Measurements from ENCODE around the gene RBCK1.

Gene RBCK1

GRCh38 chr20:431012-431904, 23.2 kb downstream of the RBCK1 start:
- no peak overlapping the region for H3K4me3 ChIP-seq (ENCODE audit: low read depth, low read length)
- DNase-seq (ENCODE audit: low read depth) = peak; percentile 71
- TF ChIP-seq, protein P1, sequence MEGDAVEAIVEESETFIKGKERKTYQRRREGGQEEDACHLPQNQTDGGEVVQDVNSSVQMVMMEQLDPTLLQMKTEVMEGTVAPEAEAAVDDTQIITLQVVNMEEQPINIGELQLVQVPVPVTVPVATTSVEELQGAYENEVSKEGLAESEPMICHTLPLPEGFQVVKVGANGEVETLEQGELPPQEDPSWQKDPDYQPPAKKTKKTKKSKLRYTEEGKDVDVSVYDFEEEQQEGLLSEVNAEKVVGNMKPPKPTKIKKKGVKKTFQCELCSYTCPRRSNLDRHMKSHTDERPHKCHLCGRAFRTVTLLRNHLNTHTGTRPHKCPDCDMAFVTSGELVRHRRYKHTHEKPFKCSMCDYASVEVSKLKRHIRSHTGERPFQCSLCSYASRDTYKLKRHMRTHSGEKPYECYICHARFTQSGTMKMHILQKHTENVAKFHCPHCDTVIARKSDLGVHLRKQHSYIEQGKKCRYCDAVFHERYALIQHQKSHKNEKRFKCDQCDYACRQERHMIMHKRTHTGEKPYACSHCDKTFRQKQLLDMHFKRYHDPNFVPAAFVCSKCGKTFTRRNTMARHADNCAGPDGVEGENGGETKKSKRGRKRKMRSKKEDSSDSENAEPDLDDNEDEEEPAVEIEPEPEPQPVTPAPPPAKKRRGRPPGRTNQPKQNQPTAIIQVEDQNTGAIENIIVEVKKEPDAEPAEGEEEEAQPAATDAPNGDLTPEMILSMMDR (IDR thresholded peaks at IDR 0.05; ENCODE audit: insufficient read depth, low read depth, low read length, missing control alignments) = peak; percentile 37

- no peak overlapping the region for H3K4me3 ChIP-seq (ENCODE audit: low read depth, low read length)
- DNase-seq (ENCODE audit: low read depth) = no peak
- TF ChIP-seq, protein P1 (IDR thresholded peaks at IDR 0.05; ENCODE audit: insufficient read depth, low read depth, low read length, missing control alignments) = no peak
Measured at GRCh38 chr20:432208-432607, 24.1 kb downstream of the RBCK1 start.

GRCh38 chr20:432677-433299, 24.7 kb downstream of the RBCK1 start:
- TF ChIP-seq, protein P1 (IDR thresholded peaks at IDR 0.05; ENCODE audit: insufficient read depth, low read depth, low read length, missing control alignments) = no peak
- H3K4me3 ChIP-seq (ENCODE audit: low read depth, low read length) = no peak overlapping the region
- DNase-seq (ENCODE audit: low read depth) = no peak

- DNase-seq (ENCODE audit: low read depth) = peak; percentile 89
- 0 out of 2 replicates have a peak overlapping the region, but pooled peaks have one; percentile 13 for H3K4me3 ChIP-seq (ENCODE audit: low read depth, low read length)
- TF ChIP-seq, protein P1 (IDR thresholded peaks at IDR 0.05; ENCODE audit: insufficient read depth, low read depth, low read length, missing control alignments) = no peak
Measured at GRCh38 chr20:433300-433975, 25.3 kb downstream of the RBCK1 start.

GRCh38 chr20:434221-434620, 26.1 kb downstream of the RBCK1 start:
- no peak overlapping the region for H3K4me3 ChIP-seq (ENCODE audit: low read depth, low read length)
- TF ChIP-seq, protein P1 (IDR thresholded peaks at IDR 0.05; ENCODE audit: insufficient read depth, low read depth, low read length, missing control alignments) = no peak
- no peak for DNase-seq (ENCODE audit: low read depth)

DNA sequence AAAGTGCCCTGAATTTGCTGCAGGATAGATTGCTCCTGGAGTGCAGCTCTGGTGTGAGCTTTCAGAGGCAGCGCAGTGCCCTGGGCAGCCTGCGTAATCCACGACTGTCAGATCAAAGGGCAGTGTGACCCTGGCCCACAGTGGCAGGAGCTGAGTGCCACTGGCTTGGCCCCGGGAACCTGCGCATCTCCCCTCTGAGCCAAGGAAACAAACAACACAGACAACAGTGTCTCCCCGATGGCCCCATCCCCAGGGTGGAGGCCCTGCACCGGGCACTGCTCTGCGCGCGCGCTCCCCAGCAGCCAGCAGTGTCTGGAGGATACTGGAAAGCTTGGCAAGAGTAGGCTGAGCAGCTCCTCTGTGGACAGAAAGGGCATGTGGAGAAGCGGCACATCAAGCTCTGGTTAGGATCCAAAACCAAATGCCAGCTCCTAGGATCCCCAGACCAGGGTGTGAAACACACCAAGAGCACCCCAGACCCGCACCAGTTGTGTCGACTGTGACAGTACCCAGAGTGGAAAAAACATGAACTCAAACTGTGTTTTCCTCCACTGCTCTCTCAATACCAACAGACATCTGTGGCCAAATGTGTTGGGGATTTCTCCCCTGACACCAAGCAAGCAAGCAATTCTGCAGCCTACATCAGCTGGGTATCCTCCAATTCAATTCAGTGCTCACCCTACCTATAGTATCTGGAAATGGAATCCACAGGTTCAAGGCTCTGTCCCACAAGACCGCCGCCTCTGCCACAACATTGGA, 26.7 kb downstream of the RBCK1 start:
- DNase-seq (ENCODE audit: low read depth) = no peak
- no peak overlapping the region for H3K4me3 ChIP-seq (ENCODE audit: low read depth, low read length)
- TF ChIP-seq, protein P1 (IDR thresholded peaks at IDR 0.05; ENCODE audit: insufficient read depth, low read depth, low read length, missing control alignments) = no peak

All from GM12865 (cell line).